C4-2B (cell line): ENCODE measurements around the gene METTL4.

Experiments
- H3K27ac ChIP-seq: fragments of 450-650 bp; 2 replicates; pipeline ENCODE4 v1.5.1; 2017
- CTCF ChIP-seq: fragments of 450-650 bp; conservative IDR thresholded peaks from 2 replicates; pipeline ENCODE4 v1.5.1; 2017; ENCODE audit warnings: mild to moderate bottlenecking
- ZFX ChIP-seq: fragments of 450-650 bp; IDR thresholded peaks from 2 replicates; pipeline ENCODE4 v1.6.1; 2017

METTL4 gene

GRCh38 chr18:2572892-2573291 lies 1.6 kb upstream of the METTL4 start:
- no peak overlapping the region for H3K27ac ChIP-seq
- TF ChIP-seq ZFX (no peak), CTCF (no peak)

- peak overlapping the region; percentile 89 for H3K27ac ChIP-seq
- TF ChIP-seq ZFX (no peak), CTCF (no peak)
These were observed 865 bp upstream of the METTL4 start for GRCh38 chr18:2572171-2572569.

- peak overlapping the region; percentile 89 for H3K27ac ChIP-seq
- TF ChIP-seq CTCF (no peak), ZFX (no peak)
These were observed 519 bp downstream of the METTL4 start for GRCh38 chr18:2570772-2571199.

- TF ChIP-seq CTCF = no peak
- peak overlapping the region; percentile 89; the same call in 1 of the 2 replicates for H3K27ac ChIP-seq
These were observed 1.7 kb downstream of the METTL4 start for GRCh38 chr18:2569338-2570207.

- no peak overlapping the region for H3K27ac ChIP-seq
- TF ChIP-seq CTCF = no peak
- no peak for TF ChIP-seq ZFX
These were observed 2.7 kb downstream of the METTL4 start for GRCh38 chr18:2568605-2569004.

- no peak for TF ChIP-seq CTCF
- no peak for TF ChIP-seq ZFX
These were observed 3.2 kb downstream of the METTL4 start for GRCh38 chr18:2568129-2568528.

GRCh38 chr18:2564373-2564772 lies 6.9 kb downstream of the METTL4 start:
- no peak overlapping the region for H3K27ac ChIP-seq
- no peak for TF ChIP-seq ZFX
- TF ChIP-seq CTCF = no peak

More at GRCh38 chr18:2568129-2568528, 3.2 kb downstream of the METTL4 start:
- no peak overlapping the region for H3K27ac ChIP-seq
